Thyroid gland (tissue), 4 donors: ENCODE data around the gene HIGD2A. TPM values are rescaled to one million over a fixed set of nuclear protein-coding genes. Genes with fewer than 3 reads are reported as not detected.
"Not testable (repeated sequence)": the region's sequence is repeated elsewhere in the genome, so short reads cannot be mapped to it uniquely, and the experiment has no call there.

ENCODE experiments used
- DNase-seq, 2 donors: peaks; one replicate each; pipeline ENCODE4 v3.0.0-alpha.2; 2019
- H3K27ac ChIP-seq, 3 donors: fragments of 200-600 bp; sonication (generic); 1 replicate in 2 of 3; 2 replicates in 1 of 3; pipeline ENCODE4 v1.5.1; 2016 to 2019; ENCODE audit warnings: mild to moderate bottlenecking in 1 of 3, moderate library complexity in 1 of 3
- H3K27me3 ChIP-seq: fragments of 200-600 bp; sonication (generic); one replicate; pipeline ENCODE4 v1.5.1; 2019
- H3K36me3 ChIP-seq, 2 donors: fragments of 200-600 bp; sonication (generic); one replicate each; pipeline ENCODE4 v1.5.1; 2016 to 2019
- H3K4me1 ChIP-seq, 2 donors: fragments of 200-600 bp; sonication (generic); one replicate each; pipeline ENCODE4 v1.5.1; 2017 to 2019
- H3K4me3 ChIP-seq, 3 donors: fragments of 200-600 bp; sonication (generic); replicated peaks in 1 of 3; 1 replicate in 2 of 3; 2 replicates in 1 of 3; pipeline ENCODE4 v1.5.1; 2016; ENCODE audit warnings: mild to moderate bottlenecking in 1 of 3
- H3K9me3 ChIP-seq: fragments of 200-600 bp; sonication (generic); one replicate; pipeline ENCODE4 v1.5.1; 2017
- CTCF ChIP-seq, 6 experiments: fragments of 200-600 bp in 3 of 6; fragments of 450-650 bp in 3 of 6; sonication (generic) in 3 of 6; IDR thresholded peaks; one replicate each; pipeline ENCODE4 v1.5.1; 2016 to 2019; ENCODE audit warnings: antibody characterized with exemption in 6 of 6, mild to moderate bottlenecking in 2 of 6, inconsistent platforms in 1 of 6, moderate library complexity in 1 of 6
- POLR2A ChIP-seq, 2 donors: fragments of 450-650 bp; IDR thresholded peaks; one replicate each; pipeline ENCODE4 v1.6.1; 2017; ENCODE audit warnings: antibody characterized with exemption in 2 of 2, mild to moderate bottlenecking in 2 of 2, moderate library complexity in 1 of 2
- WGBS, 2 donors: methylation state at CpG; one replicate each; pipeline ENCODE4 v1.1.5; 2017; 5-methylcytosine and 5-hydroxymethylcytosine counted together
- intact Hi-C: fragments of 100-400 bp; cut with DNase I; formaldehyde crosslinking; loops from one replicate; pipeline ENCODE4 v1.15.1; 2023
- total RNA-seq, 4 donors: library from RNA; depleted of rRNA; stranded (reverse); fragments of >200 nt; gene quantifications; one replicate each; pipeline ENCODE4 v1.2.3, GENCODE V29; 2016

Gene HIGD2A
- total RNA-seq, 4 donors from 2014 or later, result 112 to 188 (median 138) TPM

DNA sequence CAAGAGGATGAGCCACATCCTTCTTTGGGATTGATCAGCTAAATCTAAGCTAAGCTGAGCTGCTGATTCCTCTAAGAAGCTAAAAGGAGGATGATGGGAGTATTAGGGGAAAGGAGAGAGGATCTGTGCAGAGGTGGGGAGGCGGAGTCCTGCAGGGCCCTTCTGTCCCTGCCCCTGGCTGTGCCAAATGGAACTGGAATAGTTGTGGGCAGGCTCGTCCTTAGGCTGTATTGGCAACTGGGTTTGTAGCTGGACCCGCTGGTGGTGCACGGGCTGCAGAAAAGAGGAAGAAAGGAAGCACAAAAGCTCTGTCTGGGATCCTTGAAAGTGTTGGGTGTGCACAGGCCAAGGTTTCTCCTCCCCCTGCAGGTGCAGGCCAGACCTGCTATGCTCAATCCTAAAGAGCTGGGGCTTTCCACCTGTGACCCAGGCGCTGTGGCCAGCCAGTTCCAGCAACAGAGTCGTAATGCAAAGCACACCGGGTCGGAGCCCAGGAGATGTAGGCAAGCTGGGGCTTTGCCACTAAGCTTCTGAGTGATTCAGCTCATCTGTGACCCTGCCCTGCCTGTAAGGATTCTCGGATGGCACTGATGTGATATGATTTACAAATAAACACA lies 18.0 kb downstream of the HIGD2A start:
- intact Hi-C loops, result no loop called here
- Histone ChIP-seq H3K4me1 (no peaks in the 10 kb centered on the region), H3K27ac (no peak overlapping the region), H3K4me3 (no peak overlapping the region), H3K27me3 (no peaks in the 10 kb centered on the region), H3K36me3 (peaks cover 5 to 16% of the 10 kb centered on the region in 2 donors), H3K9me3 (no peaks in the 10 kb centered on the region)
- 88 to 93% methylated on average over 9 of the region's 9 CpGs for WGBS, 2 donors
- DNase-seq, result no peak
- TF ChIP-seq POLR2A (IDR thresholded peaks at IDR 0.05) (no peak), CTCF (IDR thresholded peaks at IDR 0.05) (no peak)

DNA sequence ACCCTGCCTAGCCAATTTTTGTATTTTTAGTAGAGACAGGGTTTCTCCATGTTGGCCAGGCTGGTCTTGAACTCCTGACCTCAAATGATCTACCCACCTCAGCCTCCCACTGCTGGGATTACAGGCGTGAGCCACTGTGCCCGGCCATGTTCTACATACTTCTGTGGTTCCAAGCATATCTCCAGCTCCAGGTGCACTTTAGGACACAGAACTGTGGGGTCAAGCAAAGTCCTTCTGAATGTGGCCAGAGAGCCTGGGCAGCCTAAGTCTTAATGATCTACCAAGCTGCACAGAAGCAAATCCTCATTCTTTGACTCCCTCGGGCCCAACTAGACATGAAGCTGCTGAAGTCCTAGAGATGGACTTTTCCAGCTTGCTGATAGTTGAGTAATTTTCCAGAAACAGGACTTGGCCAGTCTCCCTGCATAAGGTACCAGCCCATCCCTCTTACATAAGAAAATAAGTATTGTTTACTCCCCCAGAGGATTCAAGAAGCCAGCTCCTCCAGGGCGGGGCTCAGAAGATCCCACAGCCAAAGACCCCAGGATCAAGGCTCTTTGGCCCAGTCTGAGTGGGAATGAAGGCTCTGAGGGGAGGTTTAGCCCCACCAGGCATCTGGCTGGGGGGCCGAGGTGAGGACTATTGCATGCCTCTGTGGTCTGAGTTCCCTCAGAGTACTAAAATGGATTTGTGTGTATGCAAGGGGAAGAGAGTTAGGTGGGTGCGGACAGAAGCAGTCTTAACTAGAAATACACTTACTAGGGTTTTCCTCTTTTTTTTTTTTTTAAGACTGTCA lies 19.1 kb downstream of the HIGD2A start:
- WGBS, 2 donors, result 86 to 94% methylated on average over 6 of the region's 6 CpGs

DNA sequence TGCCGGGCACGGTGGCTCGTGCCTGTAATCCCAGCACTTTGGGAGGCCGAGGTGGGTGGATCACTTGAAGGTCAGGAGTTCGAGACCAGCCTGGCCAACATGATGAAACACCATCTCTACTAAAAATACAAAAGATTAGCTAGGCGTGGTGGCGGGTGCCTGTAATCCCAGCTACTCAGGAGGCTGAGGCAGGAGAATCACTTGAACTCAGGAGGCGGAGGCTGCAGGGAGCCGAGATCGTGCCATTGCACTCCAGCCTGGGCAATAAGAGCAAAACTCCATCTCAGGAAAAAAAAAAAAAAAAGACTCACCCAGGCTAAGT lies 19.7 kb downstream of the HIGD2A start:
- intact Hi-C loops, H3K27me3 ChIP-seq, H3K4me1 ChIP-seq, H3K9me3 ChIP-seq, H3K27ac ChIP-seq, H3K4me3 ChIP-seq, DNase-seq: not testable (repeated sequence)
- 97 to 98% methylated on average over 10 of the region's 10 CpGs for WGBS, 2 donors
- peaks cover 5 to 16% of the 10 kb centered on the region in 2 donors for H3K36me3 ChIP-seq

More for the DNA sequence above, 19.1 kb downstream of the HIGD2A start:
- H3K27me3 ChIP-seq, result no peaks in the 10 kb centered on the region
- TF ChIP-seq POLR2A (IDR thresholded peaks at IDR 0.05) (no peak), CTCF (IDR thresholded peaks at IDR 0.05) (no peak)
- no peak for DNase-seq
- intact Hi-C loops, result no loop called here
- H3K27ac ChIP-seq, result no peak overlapping the region
- no peaks in the 10 kb centered on the region for H3K9me3 ChIP-seq
- no peaks in the 10 kb centered on the region for H3K4me1 ChIP-seq
- H3K36me3 ChIP-seq, result peaks cover 5 to 16% of the 10 kb centered on the region in 2 donors
- no peak overlapping the region for H3K4me3 ChIP-seq

GRCh38 chr5:176408590-176408989 lies 20.0 kb downstream of the HIGD2A start:
- no peak overlapping the region for H3K27ac ChIP-seq
- TF ChIP-seq POLR2A (IDR thresholded peaks at IDR 0.05), result no peak
- TF ChIP-seq CTCF (IDR thresholded peaks at IDR 0.05), result no peak
- H3K4me1 ChIP-seq, result peaks cover 0 to 3% of the 10 kb centered on the region in 2 donors
- H3K9me3 ChIP-seq, result no peaks in the 10 kb centered on the region
- no peaks in the 10 kb centered on the region for H3K27me3 ChIP-seq
- intact Hi-C loops, result no loop called here
- WGBS, 2 donors, result 94 to 96% methylated on average over 5 of the region's 5 CpGs
- no peak for DNase-seq
- H3K4me3 ChIP-seq, result no peak overlapping the region
- peaks cover 5 to 16% of the 10 kb centered on the region in 2 donors for H3K36me3 ChIP-seq

GRCh38 chr5:176409765-176410164 lies 21.2 kb downstream of the HIGD2A start:
- TF ChIP-seq POLR2A (IDR thresholded peaks at IDR 0.05) (no peak), CTCF (IDR thresholded peaks at IDR 0.05) (no peak)
- no peak for DNase-seq
- peaks cover 5 to 14% of the 10 kb centered on the region in 2 donors for H3K4me1 ChIP-seq
- H3K36me3 ChIP-seq, result peaks cover 5 to 16% of the 10 kb centered on the region in 2 donors
- H3K27me3 ChIP-seq, result no peaks in the 10 kb centered on the region
- no peaks in the 10 kb centered on the region for H3K9me3 ChIP-seq
- intact Hi-C loops, result loop anchor here (5.0 kb wide), 1 partner anchor 38 kb away; the partner anchor contains the start of gene FAF2
- H3K27ac ChIP-seq, result no peak overlapping the region
- no peak overlapping the region for H3K4me3 ChIP-seq
- 90 to 95% methylated on average over 4 of the region's 4 CpGs for WGBS, 2 donors
